ENCODE measurements around the gene LMAN2.
A peak's percentile ranks its signal among the peaks of the same experiment; 100 is the strongest.

Gene LMAN2

DNA sequence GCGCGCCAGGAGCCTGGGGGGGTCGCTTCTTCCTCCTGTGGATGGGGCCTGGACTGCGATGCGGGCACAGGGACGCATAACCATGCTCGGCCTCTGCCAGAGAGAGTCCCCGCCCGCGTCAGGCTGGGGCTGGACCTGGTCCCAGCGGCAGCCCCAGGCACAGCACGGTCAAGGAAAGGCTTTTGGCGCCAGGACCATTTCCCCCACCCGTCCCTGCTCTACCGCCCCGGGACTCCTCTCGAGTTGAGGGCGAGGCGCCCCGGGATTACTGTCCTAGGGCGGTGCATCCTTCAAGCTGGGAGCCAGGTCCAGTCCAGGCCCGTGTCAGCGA lies 40.1 kb downstream of the LMAN2 start:
- TF ChIP-seq, protein P1, sequence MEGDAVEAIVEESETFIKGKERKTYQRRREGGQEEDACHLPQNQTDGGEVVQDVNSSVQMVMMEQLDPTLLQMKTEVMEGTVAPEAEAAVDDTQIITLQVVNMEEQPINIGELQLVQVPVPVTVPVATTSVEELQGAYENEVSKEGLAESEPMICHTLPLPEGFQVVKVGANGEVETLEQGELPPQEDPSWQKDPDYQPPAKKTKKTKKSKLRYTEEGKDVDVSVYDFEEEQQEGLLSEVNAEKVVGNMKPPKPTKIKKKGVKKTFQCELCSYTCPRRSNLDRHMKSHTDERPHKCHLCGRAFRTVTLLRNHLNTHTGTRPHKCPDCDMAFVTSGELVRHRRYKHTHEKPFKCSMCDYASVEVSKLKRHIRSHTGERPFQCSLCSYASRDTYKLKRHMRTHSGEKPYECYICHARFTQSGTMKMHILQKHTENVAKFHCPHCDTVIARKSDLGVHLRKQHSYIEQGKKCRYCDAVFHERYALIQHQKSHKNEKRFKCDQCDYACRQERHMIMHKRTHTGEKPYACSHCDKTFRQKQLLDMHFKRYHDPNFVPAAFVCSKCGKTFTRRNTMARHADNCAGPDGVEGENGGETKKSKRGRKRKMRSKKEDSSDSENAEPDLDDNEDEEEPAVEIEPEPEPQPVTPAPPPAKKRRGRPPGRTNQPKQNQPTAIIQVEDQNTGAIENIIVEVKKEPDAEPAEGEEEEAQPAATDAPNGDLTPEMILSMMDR (conservative IDR thresholded peaks at IDR 0.05; ENCODE audit: low read depth, low read length) = no peak
- peak overlapping the region; percentile 93; the same call in 1 of the 2 replicates for H3K9ac ChIP-seq
- no peak overlapping the region; the same call in 1 of the 2 replicates for H3K4me2 ChIP-seq
- no peak overlapping the region for H2AFZ ChIP-seq (ENCODE audit: low read depth)
- no peaks in the 10 kb centered on the region for H4K20me1 ChIP-seq (ENCODE audit: insufficient read depth)
- no peaks in the 10 kb centered on the region for H3K27me3 ChIP-seq (ENCODE audit: insufficient read depth, low read depth)
- H3K4me1 ChIP-seq (ENCODE audit: low read depth, poor library complexity, severe bottlenecking) = peaks cover 18% of the 10 kb centered on the region
- H3K79me2 ChIP-seq (ENCODE audit: insufficient read depth, low read depth) = no peaks in the 10 kb centered on the region
- H3K36me3 ChIP-seq (ENCODE audit: insufficient read depth) = no peaks in the 10 kb centered on the region
- peak overlapping the region; percentile 92; the same call in 1 of the 2 replicates for H3K27ac ChIP-seq
- no peak overlapping the region for H3K4me3 ChIP-seq (IDR thresholded peaks at IDR 0.05; ENCODE audit: insufficient read depth, low read depth, low read length)

- Histone ChIP-seq H3K4me3 (IDR thresholded peaks at IDR 0.05; ENCODE audit: insufficient read depth, low read depth, low read length) (no peak overlapping the region), H3K9ac (peak overlapping the region; percentile 93; the same call in 1 of the 2 replicates), H3K4me1 (ENCODE audit: low read depth, poor library complexity, severe bottlenecking) (peaks cover 18% of the 10 kb centered on the region), H2AFZ (ENCODE audit: low read depth) (no peak overlapping the region; the same call in 1 of the 2 replicates), H3K79me2 (ENCODE audit: insufficient read depth, low read depth) (peaks cover 4% of the 10 kb centered on the region), H3K4me2 (peak overlapping the region; percentile 31; the same call in 1 of the 2 replicates), H4K20me1 (ENCODE audit: insufficient read depth) (no peaks in the 10 kb centered on the region), H3K36me3 (ENCODE audit: insufficient read depth) (no peaks in the 10 kb centered on the region), H3K27ac (no peak overlapping the region), H3K27me3 (ENCODE audit: insufficient read depth, low read depth) (no peaks in the 10 kb centered on the region)
- TF ChIP-seq, protein P1 (conservative IDR thresholded peaks at IDR 0.05; ENCODE audit: low read depth, low read length) = no peak
These were observed 40.6 kb downstream of the LMAN2 start for GRCh38 chr5:177310757-177311391.

GRCh38 chr5:177310332-177310731 lies 41.1 kb downstream of the LMAN2 start:
- Histone ChIP-seq H3K9ac (no peak overlapping the region), H3K4me3 (IDR thresholded peaks at IDR 0.05; ENCODE audit: insufficient read depth, low read depth, low read length) (no peak overlapping the region), H2AFZ (ENCODE audit: low read depth) (no peak overlapping the region), H4K20me1 (ENCODE audit: insufficient read depth) (no peaks in the 10 kb centered on the region), H3K4me1 (ENCODE audit: low read depth, poor library complexity, severe bottlenecking) (peaks cover 23% of the 10 kb centered on the region), H3K79me2 (ENCODE audit: insufficient read depth, low read depth) (peaks cover 9% of the 10 kb centered on the region), H3K4me2 (peak overlapping the region; percentile 31; the same call in 1 of the 2 replicates), H3K27ac (no peak overlapping the region), H3K36me3 (ENCODE audit: insufficient read depth) (no peaks in the 10 kb centered on the region), H3K27me3 (ENCODE audit: insufficient read depth, low read depth) (no peaks in the 10 kb centered on the region)
- TF ChIP-seq, protein P1 (conservative IDR thresholded peaks at IDR 0.05; ENCODE audit: low read depth, low read length) = no peak

GRCh38 chr5:177309351-177310191 lies 41.9 kb downstream of the LMAN2 start:
- H3K4me1 ChIP-seq (ENCODE audit: low read depth, poor library complexity, severe bottlenecking) = peaks cover 29% of the 10 kb centered on the region
- H3K4me3 ChIP-seq (IDR thresholded peaks at IDR 0.05; ENCODE audit: insufficient read depth, low read depth, low read length) = no peak overlapping the region
- H3K27me3 ChIP-seq (ENCODE audit: insufficient read depth, low read depth) = no peaks in the 10 kb centered on the region
- H3K9ac ChIP-seq = no peak overlapping the region
- H2AFZ ChIP-seq (ENCODE audit: low read depth) = no peak overlapping the region
- H3K79me2 ChIP-seq (ENCODE audit: insufficient read depth, low read depth) = peaks cover 17% of the 10 kb centered on the region
- no peak overlapping the region for H3K27ac ChIP-seq
- H3K4me2 ChIP-seq = no peak overlapping the region; the same call in 1 of the 2 replicates
- H3K36me3 ChIP-seq (ENCODE audit: insufficient read depth) = no peaks in the 10 kb centered on the region
- TF ChIP-seq, protein P1 (conservative IDR thresholded peaks at IDR 0.05; ENCODE audit: low read depth, low read length) = peak; percentile 71
- no peaks in the 10 kb centered on the region for H4K20me1 ChIP-seq (ENCODE audit: insufficient read depth)

Data from KMS-11 (cell line).